ENCODE measurements around the gene NAV2.

The NAV2 gene

DNA sequence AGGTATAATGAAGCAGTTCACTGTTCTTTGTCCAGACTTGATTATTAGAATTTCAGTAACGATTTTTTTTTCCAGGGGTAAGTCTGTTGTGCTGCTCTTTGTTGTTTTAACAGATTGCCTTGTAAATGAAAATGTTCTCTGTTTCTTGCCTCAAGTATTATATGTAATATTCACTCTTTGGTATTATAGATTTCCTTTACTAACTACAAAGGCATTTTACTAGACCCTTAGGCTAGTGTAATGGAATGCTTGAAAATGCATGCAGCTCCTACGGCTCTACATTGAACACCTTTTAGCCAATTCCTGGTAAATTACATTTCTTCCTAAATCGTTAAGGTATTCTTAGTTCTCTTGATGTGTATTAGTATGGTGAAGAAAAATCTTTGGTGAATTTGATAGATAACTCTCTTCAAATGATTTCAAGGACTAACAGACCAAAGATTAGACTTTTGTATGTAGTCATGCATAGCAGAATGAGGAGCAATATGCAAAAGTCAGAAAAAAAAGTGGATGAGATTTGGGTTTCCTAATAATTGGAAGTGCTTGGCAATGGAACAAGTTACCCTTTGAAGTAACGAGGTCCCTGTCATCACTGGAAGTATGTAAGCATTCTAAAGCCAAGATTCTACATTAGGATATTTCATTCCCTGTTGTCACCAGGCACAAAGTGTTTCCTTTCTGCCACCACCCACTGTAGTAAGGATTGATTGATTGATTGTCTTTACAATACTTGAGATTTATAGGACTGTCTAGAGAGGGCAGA is 334.6 kb downstream of the NAV2 start:
- DNase-seq = no peak

DNA sequence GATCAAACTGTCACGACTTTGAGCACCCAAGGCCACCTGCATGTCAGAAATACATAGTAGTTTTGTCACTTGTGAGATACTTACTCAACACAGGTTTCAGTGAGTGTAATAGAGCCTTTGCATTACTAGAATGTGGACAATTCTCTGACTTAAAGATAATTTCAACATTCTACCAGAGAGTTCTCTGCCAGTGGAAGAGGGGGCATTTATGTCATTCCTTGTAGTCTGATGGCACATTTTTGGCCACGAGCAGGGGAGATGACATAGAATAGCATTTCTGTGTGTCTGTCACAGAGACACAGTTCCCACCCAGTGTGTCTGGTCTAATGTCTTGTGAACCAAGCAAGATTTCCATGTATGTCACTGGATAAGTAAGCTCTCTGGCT is 335.1 kb downstream of the NAV2 start:
- DNase-seq = no peak

DNA sequence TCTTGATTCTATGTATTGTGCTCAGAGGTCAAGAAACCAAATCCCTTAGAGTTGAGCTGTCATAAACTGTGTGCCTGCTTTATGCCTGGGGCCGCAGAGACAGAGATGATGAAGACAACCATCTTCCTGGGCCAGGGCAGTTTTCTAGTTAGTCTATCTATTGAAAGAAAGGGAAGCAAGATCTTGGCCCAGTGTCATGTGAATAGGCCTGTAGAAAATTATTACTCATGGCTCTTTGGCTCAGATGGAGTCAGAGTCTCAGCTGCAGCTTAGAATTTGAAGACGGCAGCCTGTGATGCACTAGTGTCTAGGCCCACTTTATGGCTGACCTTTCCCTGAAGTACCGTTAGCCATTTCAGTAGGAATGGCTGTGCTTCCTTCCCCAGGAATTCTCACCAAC is 335.6 kb downstream of the NAV2 start:
- DNase-seq = no peak

DNA sequence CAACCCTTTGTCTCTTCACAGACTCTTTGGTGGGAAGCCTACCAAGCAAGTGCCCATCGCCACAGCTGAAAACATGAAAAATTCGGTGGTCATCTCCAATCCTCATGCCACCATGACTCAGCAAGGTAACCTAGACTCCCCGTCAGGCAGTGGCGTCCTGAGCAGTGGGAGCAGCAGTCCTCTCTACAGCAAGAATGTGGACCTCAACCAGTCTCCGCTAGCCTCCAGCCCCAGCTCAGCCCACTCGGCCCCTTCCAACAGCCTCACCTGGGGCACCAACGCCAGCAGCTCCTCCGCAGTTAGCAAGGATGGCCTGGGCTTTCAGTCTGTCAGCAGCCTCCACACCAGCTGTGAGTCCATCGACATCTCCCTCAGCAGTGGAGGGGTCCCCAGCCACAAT is 336.1 kb downstream of the NAV2 start:
- no peak for DNase-seq

DNA sequence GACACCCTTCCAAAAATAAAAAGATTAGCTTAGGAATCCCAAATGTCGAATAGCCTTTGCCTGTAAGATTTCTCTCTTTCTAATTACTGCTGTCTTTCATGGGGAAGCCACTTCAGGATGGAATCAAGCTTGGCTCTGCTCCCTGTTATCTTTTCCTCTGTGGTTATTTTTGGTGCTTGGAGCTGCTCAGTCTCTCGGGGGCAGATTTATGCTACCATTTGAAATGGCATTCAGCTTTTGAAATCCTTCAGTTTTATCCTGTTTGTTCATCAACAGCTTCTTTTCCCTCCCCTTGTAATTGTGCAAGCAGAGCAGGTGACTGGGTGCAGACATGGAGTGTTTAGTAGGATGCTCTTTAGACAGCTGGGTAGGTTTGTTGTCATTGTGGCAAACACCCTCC is 336.6 kb downstream of the NAV2 start:
- DNase-seq = no peak

DNA sequence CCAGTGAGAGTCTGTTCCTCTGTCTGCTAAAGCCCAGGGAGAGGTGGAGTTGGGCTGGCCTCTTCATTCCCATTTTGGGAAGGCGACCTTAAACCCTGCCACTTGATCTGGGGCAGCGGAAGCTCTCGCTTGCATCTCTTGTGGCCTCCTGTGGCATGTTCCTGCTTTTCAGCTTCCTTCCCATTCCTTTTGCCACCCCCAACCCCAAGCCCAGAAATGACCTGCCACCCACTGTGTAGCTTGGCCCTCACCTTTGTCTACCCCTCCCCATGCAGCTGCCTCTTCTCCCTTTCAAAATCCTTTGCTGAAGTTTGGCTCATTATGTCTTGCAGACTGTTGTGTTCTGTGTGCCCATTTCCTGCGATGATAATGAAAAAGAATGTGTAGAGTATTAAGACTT is 337.4 kb downstream of the NAV2 start:
- no peak for DNase-seq

DNA sequence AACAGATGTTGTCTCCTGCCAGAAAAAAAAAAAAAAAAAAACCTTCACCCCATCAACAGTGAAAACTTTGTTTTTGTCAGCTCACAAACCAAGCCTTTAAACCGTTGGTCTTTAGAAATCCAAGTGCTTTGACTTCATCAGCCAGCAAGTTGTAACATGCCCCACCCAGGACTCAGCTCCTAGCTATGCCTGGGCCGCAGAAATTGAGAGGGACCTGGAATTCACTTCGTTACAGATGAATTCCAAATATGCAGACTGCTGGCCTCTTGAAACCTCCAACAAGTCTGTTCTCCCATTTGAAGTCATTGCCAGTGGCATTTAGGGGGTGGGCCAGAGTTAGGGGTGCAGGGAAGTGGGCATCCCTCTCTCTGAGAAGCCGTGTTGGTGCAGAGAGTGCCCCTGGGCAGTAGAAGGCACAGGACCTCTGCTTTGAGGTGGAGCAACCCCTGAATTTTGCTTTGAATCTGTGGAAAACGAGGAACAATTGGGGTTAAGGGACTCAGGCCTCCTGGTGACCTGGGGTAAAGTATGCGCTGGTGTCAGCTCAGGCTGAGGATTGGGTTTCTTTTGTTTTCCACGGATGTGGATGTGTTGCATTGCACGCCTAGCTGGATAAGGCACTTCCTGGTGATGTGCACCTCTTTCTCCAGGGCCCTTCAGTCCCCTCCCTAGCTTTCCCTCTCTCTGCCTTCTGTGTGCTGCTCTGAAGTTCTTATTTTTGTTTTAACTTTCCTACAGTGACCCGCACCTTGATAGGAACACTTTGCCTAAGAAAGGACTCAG is 338.1 kb downstream of the NAV2 start:
- DNase-seq = no peak

DNA sequence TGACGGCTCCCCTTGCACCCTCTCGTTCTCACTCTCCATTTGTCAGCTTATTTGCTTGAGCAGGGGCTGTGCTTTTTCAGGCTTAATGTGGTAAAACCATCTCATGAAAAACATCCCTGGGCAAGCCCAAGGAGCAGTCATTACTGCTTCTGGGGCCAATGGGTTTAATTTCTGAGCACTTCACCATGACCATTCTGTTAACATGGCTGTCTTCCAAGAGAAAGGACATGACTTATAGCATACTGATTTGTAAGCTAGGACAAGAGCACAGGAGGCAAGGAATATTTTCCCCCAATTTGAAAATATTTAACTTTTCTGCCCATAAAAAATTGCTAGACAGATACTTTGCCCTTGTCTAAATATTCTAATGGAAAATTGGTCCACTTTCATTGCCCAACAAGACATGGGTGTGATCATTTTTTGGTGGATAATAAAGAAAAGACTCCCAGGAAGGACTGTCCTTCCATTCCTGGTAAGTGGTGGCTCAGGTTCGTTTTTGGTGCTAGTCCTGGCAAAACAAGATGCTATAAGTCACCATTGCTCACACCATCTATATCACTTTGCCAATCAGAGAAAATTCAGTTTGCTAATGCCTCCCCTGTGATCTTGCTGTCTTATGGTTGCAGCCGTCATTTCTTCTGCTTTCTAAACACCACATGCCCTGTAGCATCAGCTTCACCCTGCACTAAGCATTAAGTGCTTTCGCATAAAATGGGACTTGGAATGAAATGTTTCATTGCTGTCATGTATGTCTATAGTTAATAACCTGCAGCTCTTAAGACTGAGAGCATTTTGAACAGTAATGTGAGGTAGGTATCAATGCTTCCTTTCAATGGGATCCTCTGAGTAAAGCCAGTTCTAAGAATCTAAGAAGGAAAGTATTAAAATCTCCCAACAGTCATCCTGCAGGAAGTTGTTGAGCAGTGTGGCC is 339.1 kb downstream of the NAV2 start:
- no peak for DNase-seq

DNA sequence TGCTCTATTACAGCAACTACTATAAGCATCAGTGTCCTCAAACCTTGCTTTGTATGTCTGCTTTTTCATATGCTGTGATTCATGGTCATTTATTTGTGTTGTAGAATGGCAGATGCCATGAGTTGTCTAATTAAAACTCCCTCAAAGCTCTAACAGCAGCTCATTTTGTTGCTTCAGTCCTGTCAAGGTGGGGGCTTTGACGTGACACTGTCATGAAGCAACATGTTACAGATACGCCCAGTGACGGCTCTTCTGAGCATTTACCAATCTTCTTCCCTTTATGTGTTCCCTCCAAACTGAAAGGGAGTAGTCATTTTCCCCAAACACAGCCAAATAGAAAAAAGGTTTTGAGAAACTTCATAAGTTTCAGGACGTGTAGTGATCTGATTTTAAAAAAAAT is 340.9 kb downstream of the NAV2 start:
- DNase-seq = no peak

DNA sequence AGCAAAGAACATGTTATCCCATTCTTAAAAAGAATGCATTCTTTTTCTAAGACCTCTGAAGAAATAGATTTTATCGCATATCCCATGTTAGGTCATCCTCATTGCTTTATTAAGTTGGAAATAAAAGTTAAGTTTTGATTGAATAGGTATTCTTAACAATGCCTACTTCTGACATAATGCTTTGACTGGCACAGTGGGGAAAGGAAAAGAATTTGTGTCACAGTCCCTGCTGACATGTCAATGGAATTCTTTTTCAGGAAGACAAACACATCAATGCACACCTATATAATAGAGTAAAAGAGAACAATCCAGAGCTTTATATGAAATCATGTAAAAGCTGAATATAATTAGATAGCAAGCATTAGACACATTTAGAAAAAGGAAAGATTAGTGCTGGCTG is 341.9 kb downstream of the NAV2 start:
- no peak for DNase-seq

DNA sequence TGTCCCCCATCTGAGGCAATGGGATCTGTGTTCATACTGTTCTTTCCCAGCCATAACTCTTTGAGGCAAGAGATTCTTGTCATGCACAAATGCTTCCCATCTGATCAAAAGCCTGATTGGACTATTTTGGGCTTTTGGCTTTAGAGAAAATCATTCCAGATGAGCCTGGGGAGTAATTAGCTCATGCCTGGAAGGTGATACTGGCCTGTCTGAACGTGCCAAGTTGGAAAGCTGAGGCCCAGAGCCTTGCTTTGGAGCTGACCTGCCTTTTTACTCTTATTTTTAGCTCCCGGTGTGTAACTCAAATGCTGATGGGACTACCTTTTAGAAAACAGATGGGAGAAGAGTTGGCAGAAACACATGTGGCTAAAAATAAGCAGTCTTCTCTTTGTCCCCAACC is 342.7 kb downstream of the NAV2 start:
- no peak for DNase-seq

DNA sequence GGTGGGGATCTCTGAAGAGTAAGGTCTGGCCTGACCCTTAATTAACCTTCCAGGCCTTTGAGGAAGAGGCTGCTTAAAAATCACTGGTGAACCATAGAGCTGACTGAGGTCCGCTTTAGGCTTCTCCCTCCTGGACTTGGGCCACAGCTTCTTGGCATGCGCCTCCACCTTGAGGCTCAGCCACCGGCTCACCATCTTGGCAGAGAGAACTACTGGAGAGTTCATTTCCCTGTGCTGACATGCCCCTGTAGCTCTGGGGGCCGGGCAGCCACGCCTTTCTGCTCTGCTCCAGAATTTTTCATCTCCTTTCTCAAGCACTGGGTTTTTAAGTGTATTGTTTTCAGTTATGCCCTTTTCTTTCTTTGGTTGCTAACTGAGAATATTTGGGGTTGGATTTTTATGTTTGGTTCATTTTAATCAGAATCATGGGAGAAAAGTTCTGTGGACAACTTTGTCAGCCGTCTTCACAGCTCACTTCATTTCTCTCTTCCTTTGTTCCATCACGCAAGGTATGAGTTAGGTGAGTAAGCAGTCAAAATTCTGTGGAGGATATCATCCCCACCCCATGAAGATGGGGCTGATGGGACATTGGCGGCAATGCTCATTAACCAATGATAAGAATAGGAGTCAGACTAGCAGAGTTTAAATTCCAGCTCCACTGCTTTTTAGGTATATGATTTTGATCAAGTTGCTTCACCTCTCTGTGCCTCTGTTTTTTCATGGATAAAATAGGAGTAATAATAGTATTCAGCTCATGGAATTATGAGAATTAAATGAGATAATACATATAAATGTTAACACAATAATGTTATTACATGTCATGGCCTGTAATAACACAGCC is 343.7 kb downstream of the NAV2 start:
- DNase-seq = peak; percentile 66

DNA sequence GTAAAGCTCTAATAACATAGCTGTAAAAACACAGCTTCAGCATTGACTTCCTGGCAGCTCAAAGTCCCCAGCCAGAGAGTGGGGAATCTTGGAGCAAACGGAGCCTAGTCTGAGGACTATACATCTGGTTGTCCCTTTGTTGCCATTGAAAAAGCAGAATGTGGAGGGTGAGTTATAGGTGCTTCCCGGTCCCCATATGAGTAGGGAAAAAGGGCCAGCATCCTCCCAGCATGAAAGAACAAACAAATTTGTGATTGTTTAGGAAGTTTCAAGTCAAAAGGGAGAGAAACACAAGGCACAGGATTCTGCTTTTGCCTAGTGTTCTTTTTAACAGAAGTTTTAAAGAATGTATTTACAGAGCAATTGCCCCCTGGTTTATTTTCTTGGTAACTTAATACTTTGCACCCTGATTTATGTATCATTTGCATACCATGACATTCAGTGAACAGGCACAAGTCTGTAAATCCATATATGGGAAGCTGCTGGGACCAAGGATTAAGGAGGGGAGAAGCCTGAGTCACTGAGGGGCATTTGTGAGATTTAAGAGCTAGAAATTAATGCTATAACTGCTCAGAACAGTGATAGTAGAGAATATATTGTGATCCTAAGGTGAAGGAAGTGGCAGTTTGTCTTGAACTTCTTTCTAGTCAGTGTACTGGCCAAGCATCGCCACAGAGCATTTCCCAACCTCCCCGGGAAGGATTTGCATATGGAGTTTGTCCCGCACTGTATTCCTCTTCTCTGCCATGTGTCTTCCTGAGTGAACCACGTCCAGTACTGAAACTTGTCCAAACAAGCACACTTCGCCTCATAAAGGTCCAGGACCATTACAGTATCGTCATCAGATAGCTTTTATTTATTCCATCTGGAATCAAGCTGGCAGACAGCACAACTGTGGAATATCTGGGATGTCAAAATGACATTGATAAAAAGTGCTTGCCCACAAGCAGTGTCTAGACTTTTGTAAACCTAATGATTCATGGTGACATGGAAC is 344.6 kb downstream of the NAV2 start:
- no peak for DNase-seq

DNA sequence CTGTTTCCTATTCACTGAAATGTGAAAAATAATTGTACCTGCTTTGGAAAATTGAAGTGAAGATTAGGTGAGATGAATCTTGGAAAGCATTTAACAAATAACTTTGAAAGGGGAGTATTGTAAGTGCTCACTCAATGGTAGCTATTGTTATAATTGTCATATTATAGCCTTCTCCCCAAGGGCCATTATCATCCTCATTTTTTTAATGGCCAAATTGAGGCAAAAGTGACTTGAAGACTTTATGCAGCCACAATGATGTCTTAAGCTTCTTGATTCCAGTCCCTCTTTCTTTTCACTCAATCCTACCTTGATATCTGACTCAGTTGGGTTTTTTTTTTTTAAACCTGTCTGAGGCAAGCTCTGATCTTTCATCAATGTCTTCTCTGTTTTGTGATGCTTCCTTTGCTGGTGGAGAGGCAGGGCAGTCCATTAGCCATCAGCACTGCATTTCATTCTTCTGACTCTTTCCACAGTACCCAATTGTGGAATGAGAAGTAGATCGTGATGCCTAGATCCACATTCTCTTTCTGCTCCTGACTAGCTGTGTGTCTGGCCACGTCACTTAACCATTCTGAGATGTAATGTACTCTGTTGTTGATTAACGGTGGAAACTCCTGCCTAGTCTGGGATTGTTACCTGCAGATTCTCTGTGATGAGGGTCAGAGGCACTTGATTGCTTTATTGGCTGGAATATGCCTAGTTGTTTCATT is 346.3 kb downstream of the NAV2 start:
- no peak for DNase-seq

DNA sequence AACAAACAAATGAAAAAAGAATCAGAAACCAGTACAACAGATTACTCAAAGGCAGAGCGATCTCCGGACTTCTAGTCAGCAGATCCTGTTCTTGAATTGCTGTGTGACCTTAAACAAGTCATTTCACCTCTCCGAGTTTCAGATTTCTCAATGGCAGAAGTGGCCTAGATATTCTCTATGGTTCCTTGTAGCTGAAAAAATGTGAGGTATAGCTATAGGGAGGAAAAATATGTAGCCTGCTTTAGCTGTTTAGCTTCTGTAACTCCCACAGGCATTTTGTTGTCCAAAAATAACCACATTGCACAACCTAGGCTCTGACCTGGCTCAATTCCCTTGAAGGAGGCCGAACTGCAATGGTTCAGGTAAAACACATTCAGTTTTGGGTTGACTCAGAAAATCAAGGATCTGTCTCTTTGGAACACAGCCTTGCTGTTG is 347.0 kb downstream of the NAV2 start:
- DNase-seq = no peak

DNA sequence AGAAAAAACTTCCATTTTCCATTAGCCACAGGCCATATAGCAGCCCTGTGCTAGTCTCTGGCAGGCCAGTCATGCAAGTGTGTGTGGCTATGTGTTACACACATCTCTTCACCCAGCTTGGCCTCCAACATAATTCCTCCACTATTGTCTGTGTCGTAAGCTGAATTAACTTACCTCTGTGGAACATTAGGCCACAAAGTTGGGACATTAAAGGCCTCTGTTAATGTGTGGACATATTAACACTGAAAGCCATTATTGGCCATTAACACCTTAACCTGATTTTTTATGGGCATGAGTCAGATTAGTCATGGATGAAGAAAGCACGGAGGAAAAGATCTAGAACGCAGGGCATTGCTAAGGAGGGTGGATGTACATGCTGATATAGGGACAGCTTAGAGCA is 347.5 kb downstream of the NAV2 start:
- no peak for DNase-seq

DNA sequence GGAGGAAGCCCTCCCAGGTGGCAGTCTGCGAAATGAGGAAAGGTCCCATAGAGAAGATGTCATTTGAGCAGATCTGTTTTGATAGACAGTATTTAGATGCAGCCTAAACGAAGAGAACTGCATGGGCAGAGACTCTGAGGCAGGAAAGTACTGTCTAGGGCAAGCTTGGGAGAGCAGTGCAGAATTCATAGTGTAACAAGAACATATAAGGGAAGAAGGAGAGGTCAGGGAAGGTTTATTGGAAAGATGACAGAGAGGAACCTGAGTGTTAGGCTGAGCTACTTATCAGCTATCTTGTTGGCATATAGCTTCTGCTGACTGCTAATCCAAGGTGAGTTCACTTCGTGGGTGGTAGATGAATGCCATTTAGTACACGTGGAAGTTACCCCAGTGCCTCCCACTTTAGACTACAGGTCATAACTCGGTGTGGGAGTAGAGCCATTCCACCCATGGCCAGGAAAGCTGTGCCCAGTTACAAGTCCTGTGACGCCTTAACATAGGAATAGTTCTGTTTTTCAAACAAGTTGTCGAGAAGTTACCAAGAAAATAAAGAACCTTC is 348.1 kb downstream of the NAV2 start:
- DNase-seq = no peak

DNA sequence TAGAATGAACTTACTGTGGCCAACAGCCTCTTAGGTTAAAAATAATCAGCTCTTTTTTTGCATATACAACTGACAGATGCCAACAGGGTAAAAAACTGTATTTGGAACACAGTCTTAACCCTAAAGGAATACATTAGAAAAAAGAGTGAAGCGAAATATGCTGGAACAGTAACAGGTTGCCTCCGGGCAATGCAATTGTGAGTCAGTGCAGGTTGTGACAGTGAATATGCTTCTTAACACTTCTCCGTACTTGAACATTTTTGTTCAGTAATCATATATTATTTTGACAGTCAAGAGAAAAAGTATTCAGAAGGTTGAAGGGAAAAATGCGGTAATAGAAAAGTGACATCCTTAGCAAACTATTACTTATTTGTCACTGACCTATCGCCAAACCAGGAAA is 349.1 kb downstream of the NAV2 start:
- DNase-seq = no peak

DNA sequence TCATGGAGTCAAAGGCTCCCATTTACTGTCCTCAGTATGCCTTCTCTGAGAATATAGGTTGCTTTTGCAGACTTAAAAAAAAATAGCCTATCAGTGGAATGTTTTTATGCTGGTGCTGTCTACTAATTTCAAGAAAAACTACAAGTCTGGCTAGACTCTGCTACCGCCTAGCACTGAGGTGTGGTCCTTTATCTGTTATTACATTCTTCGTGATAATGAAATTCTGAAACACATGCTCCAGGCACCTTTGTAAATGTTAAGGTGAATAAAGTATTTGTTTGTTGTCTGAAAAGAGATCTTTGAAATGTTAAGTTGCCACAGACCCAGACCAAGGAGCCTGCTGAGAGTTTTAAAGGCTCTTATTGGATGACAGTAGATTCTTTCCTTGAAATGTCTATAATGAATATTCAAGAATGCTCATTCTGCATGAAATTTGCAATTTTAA is 352.3 kb downstream of the NAV2 start:
- DNase-seq = no peak

DNA sequence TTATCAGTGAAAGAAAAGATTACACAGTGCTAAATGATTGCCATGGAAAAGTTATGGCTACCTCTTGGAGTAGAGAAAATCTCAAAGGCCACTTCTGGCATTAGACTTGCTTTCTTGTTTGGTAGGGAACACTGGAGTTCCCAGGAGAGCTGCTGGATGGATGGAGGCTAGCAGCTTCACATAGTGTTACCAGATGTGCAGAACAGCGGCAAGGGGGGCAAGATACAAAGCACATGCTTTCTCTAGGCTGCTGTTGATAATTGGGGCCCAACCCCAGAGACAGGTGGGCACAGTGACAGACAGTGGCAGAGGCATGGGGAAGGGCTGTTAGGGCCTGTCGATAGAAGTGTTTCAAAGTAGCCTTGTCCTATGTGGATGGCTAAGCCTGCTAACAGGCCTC is 352.8 kb downstream of the NAV2 start:
- no peak for DNase-seq
